ENCODE results near the gene CMSS1.

CMSS1 gene

GRCh38 chr3:99817437-99818240 is at the start of gene CMSS1:
Gene CMSS1, plus strand, starts transcription at chr3:99817862.
- DNase-seq (ENCODE audit: low read depth) = peak; percentile 60
- TF ChIP-seq CTCF (conservative IDR thresholded peaks at IDR 0.05; ENCODE audit: low read depth, low read length) = peak; percentile 35
- H3K4me3 ChIP-seq (ENCODE audit: low read length) = peak within 1 kb of the TSS; percentile 83

- H3K4me3 ChIP-seq (ENCODE audit: low read length) = no peak overlapping the region
- TF ChIP-seq CTCF (conservative IDR thresholded peaks at IDR 0.05; ENCODE audit: low read depth, low read length) = no peak
- no peak for DNase-seq (ENCODE audit: low read depth)
These were observed 49.5 kb upstream of the CMSS1 start for GRCh38 chr3:99768126-99768525.

DNA sequence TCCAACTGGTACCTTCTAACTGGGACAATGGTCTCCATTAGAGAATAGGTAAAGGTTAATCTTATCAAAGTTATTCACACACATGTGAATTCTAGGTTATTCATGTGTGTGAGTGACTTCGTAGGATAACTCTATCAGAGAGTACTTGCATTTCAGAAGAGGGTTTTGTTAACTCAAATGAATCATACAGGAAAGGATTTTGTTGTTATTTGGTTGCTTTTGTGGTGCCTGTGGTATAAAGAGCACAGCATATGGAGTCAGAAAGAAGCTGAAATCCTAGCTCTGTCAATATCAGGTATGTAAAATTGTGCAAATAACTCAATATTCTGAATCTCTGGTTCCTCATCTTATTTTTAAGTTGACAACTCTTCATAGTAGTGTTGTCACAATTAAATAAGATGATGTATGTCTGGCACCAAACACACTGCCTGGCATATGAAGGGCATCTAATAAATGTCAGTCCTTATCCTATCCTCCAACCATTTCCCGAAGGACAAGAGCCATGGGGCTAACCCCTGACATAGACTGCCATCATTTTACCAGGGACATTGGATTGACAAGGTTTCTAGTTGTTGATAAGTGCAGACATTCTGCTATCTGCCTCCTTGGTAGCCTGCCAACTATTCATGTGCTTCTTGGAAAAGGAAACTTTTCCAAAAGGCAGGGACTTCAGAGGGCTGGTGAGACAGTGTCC is 48.7 kb upstream of the CMSS1 start:
- H3K4me3 ChIP-seq (ENCODE audit: low read length) = no peak overlapping the region
- TF ChIP-seq CTCF (conservative IDR thresholded peaks at IDR 0.05; ENCODE audit: low read depth, low read length) = no peak
- no peak for DNase-seq (ENCODE audit: low read depth)

- TF ChIP-seq CTCF (conservative IDR thresholded peaks at IDR 0.05; ENCODE audit: low read depth, low read length) = no peak
- no peak for DNase-seq (ENCODE audit: low read depth)
- no peak overlapping the region for H3K4me3 ChIP-seq (ENCODE audit: low read length)
These were observed 45.5 kb upstream of the CMSS1 start for GRCh38 chr3:99772171-99772570.

DNA sequence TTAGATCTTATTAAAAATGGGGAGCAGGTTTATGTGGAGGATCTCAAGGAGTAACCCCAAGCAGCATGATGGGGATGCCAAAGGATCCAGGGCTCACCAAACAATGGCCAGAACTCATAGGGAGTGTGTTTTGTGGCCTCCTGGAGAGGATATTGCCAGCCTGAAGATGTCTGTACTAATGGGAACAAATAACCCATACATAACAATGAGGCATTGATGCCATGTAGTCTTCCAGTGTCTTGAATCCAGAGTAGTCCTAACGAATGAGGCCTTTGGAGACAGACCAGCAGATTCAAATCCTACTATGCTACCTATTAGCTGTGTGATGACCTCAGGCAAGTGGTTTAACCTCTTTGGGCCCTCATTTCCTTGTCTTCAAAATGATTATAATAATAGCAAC is 45.0 kb upstream of the CMSS1 start:
- no peak for TF ChIP-seq CTCF (conservative IDR thresholded peaks at IDR 0.05; ENCODE audit: low read depth, low read length)
- no peak for DNase-seq (ENCODE audit: low read depth)
- no peak overlapping the region for H3K4me3 ChIP-seq (ENCODE audit: low read length)

DNA sequence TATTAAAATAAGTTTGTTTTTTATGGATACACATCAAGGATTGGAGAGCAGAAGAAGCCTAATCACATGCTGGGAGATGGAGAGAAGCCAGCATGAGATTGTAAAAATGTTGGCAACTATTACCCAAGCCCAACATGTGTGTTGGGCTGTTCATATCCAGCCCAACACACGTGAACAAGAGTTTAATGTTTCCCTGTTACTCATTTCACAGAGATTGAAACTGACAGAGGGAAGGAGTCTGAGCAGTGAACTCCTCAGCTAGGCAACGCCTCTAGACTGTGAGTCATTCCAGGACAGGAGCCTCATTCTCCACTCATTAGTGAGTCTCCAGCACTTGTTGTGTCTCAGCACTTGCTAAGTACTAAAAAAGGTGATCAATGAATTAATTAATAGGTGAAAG is 43.2 kb upstream of the CMSS1 start:
- no peak overlapping the region for H3K4me3 ChIP-seq (ENCODE audit: low read length)
- no peak for TF ChIP-seq CTCF (conservative IDR thresholded peaks at IDR 0.05; ENCODE audit: low read depth, low read length)
- peak; percentile 91 for DNase-seq (ENCODE audit: low read depth)
